PC-3 (cell line): ENCODE data around the gene EFCAB6. TPM values are rescaled to one million over a fixed set of nuclear protein-coding genes. Genes with fewer than 3 reads are reported as not detected.

Experiments used
- ATAC-seq: fragments of 200-7000 bp; cut with Tn5 transposase; 2 replicates; pipeline ENCODE4 v1.9.1; 2020; ENCODE audit warnings: mild to moderate bottlenecking, moderate library complexity
- BruUV-seq: library from RNA; stranded (reverse); fragments of 400-500 nt; replicated peaks from 2 replicates; lab custom pipeline; 2021; lab: Mats Ljungman, UMichigan
- CTCF ChIA-PET: fragments of 300-600 bp; sonication (Branson Sonifier 250); formaldehyde crosslinking; loops from one replicate; lab custom pipeline; 2022; ENCODE audit warnings: antibody characterized with exemption; lab: Charles Lee
- POLR2A ChIA-PET: fragments of 300-600 bp; sonication (Branson Sonifier 250); formaldehyde crosslinking; loops from one replicate; lab custom pipeline; 2022; ENCODE audit warnings: antibody characterized with exemption; ENCODE audit not compliant: unreplicated experiment; lab: Charles Lee
- DNase-seq: peaks from one replicate; pipeline ENCODE4 v3.0.0-alpha.2; 2015
- H2AFZ ChIP-seq: fragments of 300-600 bp; sonication (generic); 2 replicates; pipeline ENCODE4 v1.6.0; 2016; ENCODE audit warnings: antibody characterized with exemption, low read length
- H3F3A ChIP-seq: fragments of 300-600 bp; sonication (generic); one replicate; pipeline ENCODE4 v1.6.0; 2017; ENCODE audit warnings: antibody characterized with exemption, low read length, control low read depth, mild to moderate bottlenecking; ENCODE audit not compliant: unreplicated experiment
- H3K27ac ChIP-seq: fragments of 300-600 bp; sonication (generic); 2 replicates; pipeline ENCODE4 v1.5.1; 2016; ENCODE audit warnings: mild to moderate bottlenecking, low read length
- H3K27me3 ChIP-seq: fragments of 300-600 bp; sonication (generic); 2 replicates; pipeline ENCODE4 v1.6.1; 2016; ENCODE audit warnings: low read length, mixed read lengths
- H3K36me3 ChIP-seq: fragments of 300-600 bp; sonication (generic); 2 replicates; pipeline ENCODE4 v1.6.1; 2016; ENCODE audit warnings: low read depth, mixed run types, low read length, mixed read lengths
- H3K4me1 ChIP-seq: fragments of 300-600 bp; sonication (generic); 2 replicates; pipeline ENCODE4 v1.5.1; 2016; ENCODE audit warnings: low read length; ENCODE audit not compliant: insufficient read depth
- H3K4me2 ChIP-seq: fragments of 300-600 bp; sonication (generic); 2 replicates; pipeline ENCODE4 v1.6.0; 2016; ENCODE audit warnings: low read length
- H3K4me3 ChIP-seq: fragments of 300-600 bp; sonication (generic); 2 replicates; pipeline ENCODE4 v1.5.1; 2016; ENCODE audit warnings: mild to moderate bottlenecking, low read length, mixed read lengths
- H3K79me2 ChIP-seq: fragments of 300-600 bp; sonication (generic); 2 replicates; pipeline ENCODE4 v1.6.1; 2017; ENCODE audit warnings: low read length, mixed read lengths
- H3K9ac ChIP-seq: fragments of 300-600 bp; sonication (generic); 2 replicates; pipeline ENCODE4 v1.6.0; 2016; ENCODE audit warnings: mild to moderate bottlenecking, low read length
- H3K9me2 ChIP-seq: fragments of 300-600 bp; sonication (generic); replicated peaks from 2 replicates; pipeline ENCODE4 v1.6.1; 2016; ENCODE audit warnings: mixed run types, low read length, mixed read lengths
- H3K9me3 ChIP-seq: fragments of 300-600 bp; sonication (generic); 2 replicates; pipeline ENCODE4 v1.6.1; 2016; ENCODE audit warnings: low read length, mixed read lengths
- H4K20me1 ChIP-seq: fragments of 300-600 bp; sonication (generic); 2 replicates; pipeline ENCODE4 v1.6.1; 2016; ENCODE audit warnings: low read length, mixed read lengths
- EZH2 ChIP-seq: fragments of 300-600 bp; sonication (generic); IDR thresholded peaks from one replicate; pipeline ENCODE4 v1.6.1; 2017; ENCODE audit warnings: antibody characterized with exemption, mild to moderate bottlenecking, low read length; ENCODE audit not compliant: unreplicated experiment
- EZH2phosphoT487 ChIP-seq: fragments of 300-600 bp; sonication (generic); IDR thresholded peaks from 2 replicates; pipeline ENCODE4 v1.6.1; 2018; ENCODE audit warnings: mild to moderate bottlenecking, antibody characterized with exemption, low read length, borderline replicate concordance
- intact Hi-C: fragments of 100-400 bp; cut with micrococcal nuclease; formaldehyde crosslinking; loops from 2 replicates; pipeline ENCODE4 v1.9.0; 2023
- total RNA-seq: library from RNA; depleted of rRNA; stranded (reverse); fragments of >200 nt; gene quantifications from 2 replicates; pipeline ENCODE4 v1.2.3, GENCODE V29; 2014
- TF ChIP-seq, protein P1 (sequence below): fragments of 300-600 bp; sonication (generic); conservative IDR thresholded peaks from 2 replicates; pipeline ENCODE4 v1.5.1; 2017; ENCODE audit warnings: antibody characterized with exemption, low read depth, mild to moderate bottlenecking, low read length

EFCAB6 gene
- total RNA-seq, 1 experiment from 2014 or later = 0.07 TPM

DNA sequence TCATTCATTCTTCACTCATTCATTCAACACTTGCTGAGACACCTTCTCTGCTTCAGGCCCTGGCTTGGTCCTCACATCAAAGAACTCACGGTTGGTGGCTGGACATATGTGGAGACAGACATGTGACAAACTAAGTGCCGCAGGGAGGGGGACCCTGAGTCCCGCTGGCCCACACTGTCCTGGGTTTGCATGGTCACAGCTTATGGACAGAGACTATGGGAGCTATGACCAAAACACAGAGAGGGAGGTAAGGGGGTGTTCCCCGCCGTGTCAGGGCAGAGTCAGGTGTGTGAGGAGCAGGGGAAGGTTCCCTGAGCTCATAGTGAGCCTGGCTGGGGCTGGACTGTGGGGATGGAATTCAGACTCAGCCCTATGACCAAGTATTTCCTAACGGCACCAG, 277.2 kb downstream of the EFCAB6 start:
- no peaks in the 10 kb centered on the region for H3F3A ChIP-seq
- no peak for ATAC-seq
- CTCF ChIA-PET = no interaction called here

DNA sequence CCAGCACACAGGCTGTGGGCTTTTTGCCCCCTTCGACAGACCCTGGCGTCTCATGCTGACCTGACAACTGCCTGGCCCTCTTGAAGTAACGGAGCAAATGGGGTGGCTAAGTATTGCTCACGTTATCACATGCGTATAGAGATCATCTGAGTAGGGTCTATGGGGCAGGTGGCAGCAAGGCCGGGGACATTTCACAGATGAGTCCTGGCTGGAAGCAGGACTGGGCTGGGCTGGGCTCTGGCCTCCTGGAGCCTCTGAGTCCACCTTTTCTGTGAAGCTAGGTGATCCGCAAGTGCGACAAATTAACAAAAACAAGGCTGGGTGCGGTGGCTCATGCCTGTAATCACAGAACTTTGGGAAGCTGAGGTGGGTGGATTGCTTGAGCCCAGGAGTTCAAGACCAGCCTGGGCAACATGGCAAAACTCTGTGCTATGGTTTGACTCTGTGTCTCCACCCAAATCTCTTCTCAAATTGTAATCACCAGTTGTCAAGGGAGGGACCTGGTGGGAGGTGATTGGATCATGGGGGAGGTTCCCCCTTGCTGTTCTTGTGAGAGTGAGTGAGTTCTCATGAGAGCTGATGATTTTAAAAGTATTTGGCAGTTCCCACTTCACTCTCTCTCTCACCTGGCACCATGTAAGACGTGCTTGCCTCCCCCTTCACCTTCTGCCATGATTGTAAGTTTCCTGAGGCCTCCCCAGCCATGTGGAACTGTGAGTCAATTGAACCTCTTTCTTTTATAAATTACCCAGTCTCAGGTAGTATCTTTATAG, 278.3 kb downstream of the EFCAB6 start:
- Histone ChIP-seq H3F3A (no peaks in the 10 kb centered on the region), H3K27me3 (peaks cover 12% of the 10 kb centered on the region; the same call in 1 of the 2 replicates), H3K79me2 (no peaks in the 10 kb centered on the region), H3K27ac (no peak overlapping the region), H3K9me2 (no peaks in the 10 kb centered on the region), H3K9me3 (no peaks in the 10 kb centered on the region), H3K4me1 (no peaks in the 10 kb centered on the region), H4K20me1 (no peaks in the 10 kb centered on the region), H3K4me3 (no peak overlapping the region), H3K9ac (no peak overlapping the region), H2AFZ (no peak overlapping the region), H3K4me2 (no peak overlapping the region), H3K36me3 (no peaks in the 10 kb centered on the region)
- POLR2A ChIA-PET = no interaction called here
- no peak for TF ChIP-seq EZH2
- no peak for TF ChIP-seq EZH2phosphoT487
- TF ChIP-seq, protein P1, sequence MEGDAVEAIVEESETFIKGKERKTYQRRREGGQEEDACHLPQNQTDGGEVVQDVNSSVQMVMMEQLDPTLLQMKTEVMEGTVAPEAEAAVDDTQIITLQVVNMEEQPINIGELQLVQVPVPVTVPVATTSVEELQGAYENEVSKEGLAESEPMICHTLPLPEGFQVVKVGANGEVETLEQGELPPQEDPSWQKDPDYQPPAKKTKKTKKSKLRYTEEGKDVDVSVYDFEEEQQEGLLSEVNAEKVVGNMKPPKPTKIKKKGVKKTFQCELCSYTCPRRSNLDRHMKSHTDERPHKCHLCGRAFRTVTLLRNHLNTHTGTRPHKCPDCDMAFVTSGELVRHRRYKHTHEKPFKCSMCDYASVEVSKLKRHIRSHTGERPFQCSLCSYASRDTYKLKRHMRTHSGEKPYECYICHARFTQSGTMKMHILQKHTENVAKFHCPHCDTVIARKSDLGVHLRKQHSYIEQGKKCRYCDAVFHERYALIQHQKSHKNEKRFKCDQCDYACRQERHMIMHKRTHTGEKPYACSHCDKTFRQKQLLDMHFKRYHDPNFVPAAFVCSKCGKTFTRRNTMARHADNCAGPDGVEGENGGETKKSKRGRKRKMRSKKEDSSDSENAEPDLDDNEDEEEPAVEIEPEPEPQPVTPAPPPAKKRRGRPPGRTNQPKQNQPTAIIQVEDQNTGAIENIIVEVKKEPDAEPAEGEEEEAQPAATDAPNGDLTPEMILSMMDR = no peak
- ATAC-seq (no peak), DNase-seq (no peak)
- no TSS peak for BruUV-seq
- intact Hi-C loops = no loop called here
- CTCF ChIA-PET = no interaction called here

More for the DNA sequence above, 277.2 kb downstream of the EFCAB6 start:
- no peak for TF ChIP-seq EZH2
- no peak for TF ChIP-seq EZH2phosphoT487
- TF ChIP-seq, protein P1 = no peak
- H3K27ac ChIP-seq = no peak overlapping the region
- no peaks in the 10 kb centered on the region for H4K20me1 ChIP-seq
- H3K4me3 ChIP-seq = no peak overlapping the region
- DNase-seq = no peak
- no peaks in the 10 kb centered on the region for H3K79me2 ChIP-seq
- H3K4me2 ChIP-seq = no peak overlapping the region
- no peak overlapping the region for H2AFZ ChIP-seq
- no peaks in the 10 kb centered on the region for H3K36me3 ChIP-seq
- intact Hi-C loops = no loop called here
- BruUV-seq = no TSS peak
- H3K27me3 ChIP-seq = peaks cover 12% of the 10 kb centered on the region; the same call in 1 of the 2 replicates
- H3K9ac ChIP-seq = no peak overlapping the region
- POLR2A ChIA-PET = interaction anchor here (0.7 kb wide), 1 partner anchor 31 kb away, joined by 5 read pairs; no protein-coding TSS in a partner anchor
- no peaks in the 10 kb centered on the region for H3K4me1 ChIP-seq
- no peaks in the 10 kb centered on the region for H3K9me2 ChIP-seq
- no peaks in the 10 kb centered on the region for H3K9me3 ChIP-seq

DNA sequence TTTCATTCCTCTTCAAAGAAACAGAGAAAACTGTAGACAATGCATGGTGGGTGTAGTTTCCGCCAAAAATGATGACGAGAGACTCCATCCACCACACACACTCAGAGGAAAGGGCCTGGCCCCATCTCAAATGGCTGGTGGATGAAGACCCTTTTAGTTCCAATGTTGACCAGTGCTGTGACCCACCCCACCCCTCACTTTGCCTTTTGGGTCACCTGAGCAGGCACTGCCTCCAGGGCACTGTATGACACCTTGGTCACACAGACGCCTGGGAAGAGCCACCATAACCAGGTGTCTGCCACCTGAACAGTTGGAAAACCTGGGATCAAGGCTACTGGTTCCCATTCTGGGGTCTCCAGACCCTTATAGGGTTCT, 279.0 kb downstream of the EFCAB6 start:
- no peak overlapping the region for H3K4me3 ChIP-seq
- no peak overlapping the region for H3K4me2 ChIP-seq
- H3K9me2 ChIP-seq = no peaks in the 10 kb centered on the region
- no peaks in the 10 kb centered on the region for H3F3A ChIP-seq
- no peaks in the 10 kb centered on the region for H3K79me2 ChIP-seq
- H3K27me3 ChIP-seq = peaks cover 12% of the 10 kb centered on the region; the same call in 1 of the 2 replicates
- ATAC-seq = no peak
- no peaks in the 10 kb centered on the region for H3K9me3 ChIP-seq
- no TSS peak for BruUV-seq
- H3K36me3 ChIP-seq = no peaks in the 10 kb centered on the region
- no peak for DNase-seq
- no peaks in the 10 kb centered on the region for H3K4me1 ChIP-seq
- TF ChIP-seq EZH2 (no peak), EZH2phosphoT487 (no peak)
- TF ChIP-seq, protein P1 = no peak
- H3K9ac ChIP-seq = no peak overlapping the region
- ChIA-PET CTCF (no interaction called here), POLR2A (no interaction called here)
- no peak overlapping the region for H3K27ac ChIP-seq
- intact Hi-C loops = no loop called here
- no peaks in the 10 kb centered on the region for H4K20me1 ChIP-seq
- H2AFZ ChIP-seq = no peak overlapping the region
